Astrocyte (in vitro differentiated cells and primary cell): Measurements from ENCODE around the gene CHEK1. TPM values are rescaled to one million over a fixed set of nuclear protein-coding genes. Genes with fewer than 3 reads are reported as not detected.

ENCODE experiments used
- DNase-seq: peaks from one replicate; pipeline ENCODE4 v3.0.0-alpha.2; 2010; ENCODE audit warnings: low read depth
- FAIRE-seq: peaks from 2 replicates; lab custom pipeline; 2011; peaks lifted over from hg19 to GRCh38; lab: Jason Lieb, UNC
- H2AFZ ChIP-seq: 2 replicates; pipeline ENCODE4 v1.6.0; 2012; ENCODE audit warnings: low read depth, low read length, inconsistent platforms
- H3K27ac ChIP-seq: 2 replicates; pipeline ENCODE4 v1.5.1; 2011; ENCODE audit warnings: low read depth, low read length, inconsistent platforms
- H3K27me3 ChIP-seq: 2 replicates; pipeline ENCODE4 v1.6.0; 2011; ENCODE audit warnings: low read length, inconsistent platforms; ENCODE audit not compliant: insufficient read depth
- H3K36me3 ChIP-seq: 2 replicates; pipeline ENCODE4 v1.5.1; 2011; ENCODE audit warnings: low read length, inconsistent platforms; ENCODE audit not compliant: insufficient read depth
- H3K4me1 ChIP-seq: 2 replicates; pipeline ENCODE4 v1.5.1; 2011; ENCODE audit warnings: low read length, inconsistent platforms; ENCODE audit not compliant: insufficient read depth
- H3K4me2 ChIP-seq: 2 replicates; pipeline ENCODE4 v1.6.0; 2012; ENCODE audit warnings: low read length, inconsistent platforms
- H3K4me3 ChIP-seq: 2 replicates; pipeline ENCODE4 v1.5.1; 2011; ENCODE audit warnings: low read depth, mild to moderate bottlenecking, low read length, inconsistent platforms; ENCODE audit not compliant: insufficient read depth
- H3K79me2 ChIP-seq: 2 replicates; pipeline ENCODE4 v1.6.0; 2012; ENCODE audit warnings: mild to moderate bottlenecking, low read length, inconsistent platforms; ENCODE audit not compliant: insufficient read depth
- H3K9ac ChIP-seq: 2 replicates; pipeline ENCODE4 v1.6.0; 2012; ENCODE audit warnings: mild to moderate bottlenecking, low read length, inconsistent platforms
- H3K9me3 ChIP-seq: 2 replicates; pipeline ENCODE4 v1.5.1; 2012; ENCODE audit warnings: low read depth, mild to moderate bottlenecking, low read length, inconsistent platforms; ENCODE audit not compliant: insufficient read depth
- H4K20me1 ChIP-seq: 2 replicates; pipeline ENCODE4 v1.6.0; 2012; ENCODE audit warnings: low read length, inconsistent platforms; ENCODE audit not compliant: insufficient read depth
- H3K27ac Mint-ChIP-seq: one replicate; pipeline ENCODE4 v1.8.0; 2021; ENCODE audit warnings: mild to moderate bottlenecking, mixed read lengths; ENCODE audit not compliant: unreplicated experiment
- H3K27me3 Mint-ChIP-seq: one replicate; pipeline ENCODE4 v1.8.0; 2021; ENCODE audit warnings: low read depth, mixed read lengths; ENCODE audit not compliant: unreplicated experiment
- H3K36me3 Mint-ChIP-seq: one replicate; pipeline ENCODE4 v1.8.0; 2021; ENCODE audit warnings: low read depth, mixed read lengths; ENCODE audit not compliant: unreplicated experiment
- H3K4me1 Mint-ChIP-seq: one replicate; pipeline ENCODE4 v1.8.0; 2021; ENCODE audit warnings: low read depth, mixed read lengths; ENCODE audit not compliant: unreplicated experiment
- H3K4me3 Mint-ChIP-seq: one replicate; pipeline ENCODE4 v1.8.0; 2021; ENCODE audit warnings: mild to moderate bottlenecking, moderate library complexity, mixed read lengths; ENCODE audit not compliant: unreplicated experiment
- H3K9me3 Mint-ChIP-seq: one replicate; pipeline ENCODE4 v1.8.0; 2021; ENCODE audit warnings: mild to moderate bottlenecking, mixed read lengths; ENCODE audit not compliant: unreplicated experiment
- CTCF ChIP-seq: IDR thresholded peaks from 2 replicates; pipeline ENCODE4 v1.5.1; 2011; ENCODE audit warnings: low read depth, mild to moderate bottlenecking, inconsistent platforms, low read length, moderate library complexity; ENCODE audit not compliant: insufficient read depth
- EZH2 ChIP-seq: IDR thresholded peaks from 2 replicates; pipeline ENCODE4 v1.6.1; 2012; ENCODE audit warnings: mild to moderate bottlenecking, low read length, inconsistent platforms; ENCODE audit not compliant: insufficient read depth
- total RNA-seq: library from RNA; stranded (reverse); gene quantifications from 2 replicates; pipeline ENCODE4 v1.2.1, GENCODE V29; 2021

Gene CHEK1
- total RNA-seq, 1 donor from 2014 or later: 30.3 TPM

GRCh38 chr11:125688066-125688465, 63.1 kb downstream of the CHEK1 start:
- FAIRE-seq: no peak
- H3K9ac ChIP-seq: no peak overlapping the region

GRCh38 chr11:125688632-125689031, 63.7 kb downstream of the CHEK1 start:
- Histone ChIP-seq H2AFZ (no peak overlapping the region), H3K36me3 (no peaks in the 10 kb centered on the region), H3K4me3 (no peak overlapping the region), H3K27me3 (no peaks in the 10 kb centered on the region), H3K9ac (no peak overlapping the region), H3K9me3 (no peaks in the 10 kb centered on the region), H3K4me1 (no peaks in the 10 kb centered on the region), H3K79me2 (no peaks in the 10 kb centered on the region), H4K20me1 (no peaks in the 10 kb centered on the region), H3K27ac (no peak overlapping the region), H3K4me2 (no peak overlapping the region)
- FAIRE-seq: no peak
- no peak for TF ChIP-seq CTCF
- no peak for TF ChIP-seq EZH2
- Mint-ChIP-seq H3K4me1 (no peaks in the 10 kb centered on the region), H3K9me3 (peaks cover 1% of the 10 kb centered on the region), H3K4me3 (no peak overlapping the region), H3K27ac (no peak overlapping the region), H3K27me3 (no peaks in the 10 kb centered on the region), H3K36me3 (no peaks in the 10 kb centered on the region)
- DNase-seq: no peak

More at GRCh38 chr11:125688066-125688465, 63.1 kb downstream of the CHEK1 start:
- H3K4me3 Mint-ChIP-seq: no peak overlapping the region
- Histone ChIP-seq H3K27me3 (no peaks in the 10 kb centered on the region), H3K27ac (no peak overlapping the region), H3K4me3 (no peak overlapping the region), H3K79me2 (no peaks in the 10 kb centered on the region), H3K36me3 (no peaks in the 10 kb centered on the region), H2AFZ (no peak overlapping the region), H3K4me2 (no peak overlapping the region), H3K9me3 (no peaks in the 10 kb centered on the region), H3K4me1 (no peaks in the 10 kb centered on the region), H4K20me1 (no peaks in the 10 kb centered on the region)
- no peaks in the 10 kb centered on the region for H3K27me3 Mint-ChIP-seq
- DNase-seq: no peak
- TF ChIP-seq EZH2 (no peak), CTCF (no peak)
- H3K36me3 Mint-ChIP-seq: no peaks in the 10 kb centered on the region
- H3K4me1 Mint-ChIP-seq: no peaks in the 10 kb centered on the region
- no peak overlapping the region for H3K27ac Mint-ChIP-seq
- no peaks in the 10 kb centered on the region for H3K9me3 Mint-ChIP-seq

- no peak overlapping the region for H3K4me2 ChIP-seq
- Mint-ChIP-seq H3K36me3 (no peaks in the 10 kb centered on the region), H3K27ac (no peak overlapping the region), H3K4me3 (no peak overlapping the region), H3K27me3 (no peaks in the 10 kb centered on the region), H3K9me3 (peaks cover 1% of the 10 kb centered on the region), H3K4me1 (no peaks in the 10 kb centered on the region)
- no peaks in the 10 kb centered on the region for H3K79me2 ChIP-seq
- FAIRE-seq (no peak), DNase-seq (no peak)
- H3K9ac ChIP-seq: no peak overlapping the region
- no peak overlapping the region for H3K27ac ChIP-seq
- no peaks in the 10 kb centered on the region for H3K27me3 ChIP-seq
- H3K36me3 ChIP-seq: no peaks in the 10 kb centered on the region
- no peaks in the 10 kb centered on the region for H4K20me1 ChIP-seq
- TF ChIP-seq CTCF (no peak), EZH2 (no peak)
- H2AFZ ChIP-seq: no peak overlapping the region
- H3K9me3 ChIP-seq: no peaks in the 10 kb centered on the region
- H3K4me1 ChIP-seq: no peaks in the 10 kb centered on the region
- no peak overlapping the region for H3K4me3 ChIP-seq
Observed at GRCh38 chr11:125689274-125689859, 64.4 kb downstream of the CHEK1 start.
